Measurements from ENCODE around the gene S100A6.

DNA sequence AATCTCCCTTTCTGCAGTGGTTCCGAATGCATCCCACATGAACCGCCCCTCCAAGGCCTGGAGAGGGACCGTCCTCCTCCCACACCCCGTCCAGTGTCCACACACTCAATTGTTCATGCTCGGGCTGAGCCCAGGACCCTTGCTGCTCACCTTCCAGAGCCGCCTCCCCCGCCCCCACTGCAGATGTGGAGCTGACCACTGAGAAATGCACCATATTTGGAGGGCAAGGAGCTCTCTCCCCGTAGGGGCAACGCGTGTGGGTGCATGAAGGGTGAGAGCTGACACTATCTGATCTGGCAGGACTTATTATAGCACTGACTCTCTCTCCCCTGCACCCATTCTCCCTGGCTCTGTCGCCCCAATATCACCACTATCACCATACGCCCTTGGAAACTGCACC lies 17.3 kb upstream of the S100A6 start:
- TF ChIP-seq, protein P1, sequence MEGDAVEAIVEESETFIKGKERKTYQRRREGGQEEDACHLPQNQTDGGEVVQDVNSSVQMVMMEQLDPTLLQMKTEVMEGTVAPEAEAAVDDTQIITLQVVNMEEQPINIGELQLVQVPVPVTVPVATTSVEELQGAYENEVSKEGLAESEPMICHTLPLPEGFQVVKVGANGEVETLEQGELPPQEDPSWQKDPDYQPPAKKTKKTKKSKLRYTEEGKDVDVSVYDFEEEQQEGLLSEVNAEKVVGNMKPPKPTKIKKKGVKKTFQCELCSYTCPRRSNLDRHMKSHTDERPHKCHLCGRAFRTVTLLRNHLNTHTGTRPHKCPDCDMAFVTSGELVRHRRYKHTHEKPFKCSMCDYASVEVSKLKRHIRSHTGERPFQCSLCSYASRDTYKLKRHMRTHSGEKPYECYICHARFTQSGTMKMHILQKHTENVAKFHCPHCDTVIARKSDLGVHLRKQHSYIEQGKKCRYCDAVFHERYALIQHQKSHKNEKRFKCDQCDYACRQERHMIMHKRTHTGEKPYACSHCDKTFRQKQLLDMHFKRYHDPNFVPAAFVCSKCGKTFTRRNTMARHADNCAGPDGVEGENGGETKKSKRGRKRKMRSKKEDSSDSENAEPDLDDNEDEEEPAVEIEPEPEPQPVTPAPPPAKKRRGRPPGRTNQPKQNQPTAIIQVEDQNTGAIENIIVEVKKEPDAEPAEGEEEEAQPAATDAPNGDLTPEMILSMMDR (conservative IDR thresholded peaks at IDR 0.05): no peak
- TF ChIP-seq ZFX (IDR thresholded peaks at IDR 0.05): no peak

Data from C4-2B (cell line).